Measurements from ENCODE around the gene AFAP1.

GRCh38 chr4:7732263-7732662, 207.4 kb downstream of the AFAP1 start:
- no peak for TF ChIP-seq POLR2AphosphoS5 (IDR thresholded peaks at IDR 0.05; ENCODE audit: low read depth, low read length)
- TF ChIP-seq TAF1 (IDR thresholded peaks at IDR 0.05; ENCODE audit: borderline replicate concordance, low read depth, low read length) = no peak
- TF ChIP-seq POLR2A (IDR thresholded peaks at IDR 0.05; ENCODE audit: low read depth, low read length) = no peak
